HuH-7 (cell line): ENCODE results near the gene XYLT2.

Source experiments
- DNase-seq: peaks from one replicate; pipeline ENCODE4 v3.0.0; 2011; ENCODE audit warnings: low spot score

XYLT2 gene

GRCh38 chr17:50363217-50364060 is 17.5 kb downstream of the XYLT2 start:
- no peak for DNase-seq

DNA sequence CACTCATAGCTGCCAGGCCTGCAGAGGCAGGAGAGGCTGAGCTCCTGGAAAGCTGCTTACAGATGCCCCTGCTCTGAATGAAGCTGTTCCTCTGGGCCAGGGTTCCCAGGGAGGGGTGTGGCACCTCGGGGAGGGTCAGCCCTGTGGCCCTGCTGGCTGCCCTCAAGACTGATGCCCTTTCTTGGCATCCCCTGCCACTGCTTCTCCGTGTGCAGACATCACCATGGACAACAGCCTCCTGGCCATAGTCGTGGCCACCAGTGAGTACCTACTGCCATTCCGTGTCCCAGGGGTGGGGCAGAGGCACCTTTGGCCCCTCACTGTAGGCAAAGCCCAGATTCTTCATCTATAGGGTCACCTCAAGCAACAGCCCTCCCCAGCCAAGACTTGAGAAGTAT is 18.1 kb downstream of the XYLT2 start:
- DNase-seq, result no peak

- DNase-seq, result no peak
Measured at GRCh38 chr17:50364715-50365114, 18.8 kb downstream of the XYLT2 start.

- DNase-seq, result no peak
Measured at GRCh38 chr17:50365165-50365564, 19.2 kb downstream of the XYLT2 start.

DNA sequence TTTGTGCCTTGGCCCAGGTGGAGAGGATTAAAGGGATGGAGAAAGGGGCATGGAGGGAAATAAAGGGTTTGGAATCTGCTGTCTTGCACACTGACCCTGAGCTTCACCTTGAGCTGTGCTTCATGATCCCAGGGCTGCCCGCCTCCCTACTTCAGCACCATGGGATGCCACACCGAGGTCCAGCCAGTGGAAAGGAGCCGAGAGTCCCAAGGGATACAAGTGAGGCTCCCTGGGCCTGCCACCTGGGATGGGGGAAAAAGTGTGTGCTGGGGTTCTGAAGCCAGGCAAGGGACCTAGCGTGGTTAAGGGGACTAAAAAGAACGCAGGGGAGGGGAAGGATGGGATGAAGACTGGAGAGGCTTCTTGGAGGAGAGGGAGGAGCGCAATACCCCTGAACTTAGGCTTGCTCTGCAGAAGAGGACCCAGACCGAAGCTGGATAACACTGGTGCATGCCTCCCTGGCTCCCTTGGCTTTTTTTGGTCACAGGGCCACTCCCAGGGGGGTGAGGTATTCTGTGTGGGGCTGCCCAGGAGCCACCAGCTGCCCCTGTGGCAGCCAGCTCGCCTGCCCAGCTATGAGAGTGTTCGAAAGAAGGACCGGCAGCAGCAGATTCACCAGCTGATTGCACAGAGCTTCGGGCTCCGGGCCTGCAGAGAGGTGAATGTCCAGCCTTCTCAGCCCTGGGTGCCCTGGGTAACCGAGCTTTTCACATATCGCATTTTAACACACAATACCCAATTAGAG is 19.9 kb downstream of the XYLT2 start:
- DNase-seq, result no peak

- DNase-seq, result no peak
Measured at GRCh38 chr17:50367401-50367800, 21.5 kb downstream of the XYLT2 start.

DNA sequence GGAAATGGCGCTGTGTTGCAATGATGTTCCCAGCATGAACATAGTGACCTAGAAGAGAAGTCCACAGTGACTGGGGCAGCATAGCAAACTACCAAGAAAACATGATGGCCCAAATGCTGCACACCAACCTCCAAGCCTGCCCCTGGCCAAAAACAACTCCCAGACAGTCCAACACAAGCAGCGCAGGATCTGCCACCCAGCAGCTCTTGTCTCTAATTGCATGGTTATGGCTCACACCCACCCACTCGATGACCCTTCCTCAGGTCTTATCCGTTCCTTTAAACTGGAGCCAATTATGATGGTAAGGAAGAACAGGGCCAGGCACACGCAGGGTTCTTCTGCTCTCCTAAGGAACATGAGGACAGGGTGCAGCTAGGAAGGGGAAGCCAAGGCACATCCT is 24.1 kb downstream of the XYLT2 start:
- DNase-seq, result no peak

DNA sequence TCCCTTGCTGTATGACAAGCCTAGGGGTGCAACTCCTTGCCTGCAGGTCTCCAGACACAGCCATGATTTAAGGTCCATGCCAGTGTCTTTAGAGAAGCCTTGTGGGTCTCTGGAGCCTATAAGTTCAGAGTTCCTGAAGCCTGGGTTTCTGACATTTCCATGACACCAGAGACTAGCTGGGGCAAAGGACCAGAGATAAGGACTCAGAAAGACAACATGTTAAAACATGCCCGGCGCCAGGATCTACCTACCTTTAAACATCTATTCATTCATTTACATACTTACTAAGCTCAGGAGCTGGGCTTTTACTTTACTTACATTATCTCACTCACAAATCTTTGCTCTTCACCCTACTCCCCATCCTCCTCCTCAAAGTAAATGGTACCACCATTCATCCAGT is 25.6 kb downstream of the XYLT2 start:
- no peak for DNase-seq

- no peak for DNase-seq
Measured at GRCh38 chr17:50372222-50372757, 26.4 kb downstream of the XYLT2 start.

DNA sequence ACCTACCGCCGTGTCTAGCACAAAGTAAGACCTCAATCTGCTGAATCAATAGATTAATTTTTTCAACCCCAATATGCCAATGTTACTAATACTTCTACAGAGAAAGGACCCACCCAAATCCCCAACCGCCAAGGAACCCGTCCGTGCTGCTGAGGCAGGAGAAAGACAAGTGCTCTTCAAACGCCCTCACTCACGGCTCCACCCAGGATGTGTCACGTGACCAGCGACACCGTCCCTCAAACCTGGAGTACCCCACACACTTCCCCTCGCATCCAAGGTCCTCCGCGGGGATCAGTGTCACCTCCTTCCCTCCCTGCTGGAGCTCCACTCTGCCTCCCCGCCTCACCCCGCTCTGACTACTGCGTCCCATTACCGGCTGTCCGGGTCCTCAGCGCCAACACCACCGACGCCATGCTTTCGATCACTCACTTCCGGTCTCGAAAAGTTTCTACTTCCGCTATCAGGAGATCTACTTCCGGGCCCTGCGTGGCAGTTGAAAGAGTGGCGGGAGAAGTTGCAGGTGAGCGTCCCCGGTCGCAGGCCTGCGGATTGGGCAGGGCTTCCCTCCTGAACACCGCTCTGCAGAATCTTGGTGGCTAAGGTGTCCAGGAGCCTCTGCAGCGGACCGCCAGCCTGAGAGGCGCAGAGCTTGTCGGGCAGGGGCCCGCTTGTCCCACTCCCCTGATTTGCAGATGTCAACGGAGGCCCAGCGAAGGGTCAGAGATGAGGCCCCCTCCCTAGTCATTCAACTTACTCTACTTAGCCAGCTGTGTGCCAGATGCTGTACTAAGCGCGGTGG is 27.0 kb downstream of the XYLT2 start, which contains the start of the genes EME1 and MRPL27:
Gene EME1 (plus strand): TSS at position 472 of the 799 bp plus-strand sequence. CDS start 1,980 bp downstream, outside the sequence.
Gene MRPL27 (minus strand): TSS at position 427 of the 799 bp plus-strand sequence. CDS start 14 bp downstream, at position 413.
- DNase-seq, result peak; percentile 85

- DNase-seq, result no peak
Measured at GRCh38 chr17:50373705-50374104, 27.8 kb downstream of the XYLT2 start.

- DNase-seq, result no peak
Measured at GRCh38 chr17:50375858-50376538, 30.1 kb downstream of the XYLT2 start.

GRCh38 chr17:50379351-50380132 is 33.6 kb downstream of the XYLT2 start:
- no peak for DNase-seq

GRCh38 chr17:50380369-50381259 is 34.7 kb downstream of the XYLT2 start:
- DNase-seq, result no peak

DNA sequence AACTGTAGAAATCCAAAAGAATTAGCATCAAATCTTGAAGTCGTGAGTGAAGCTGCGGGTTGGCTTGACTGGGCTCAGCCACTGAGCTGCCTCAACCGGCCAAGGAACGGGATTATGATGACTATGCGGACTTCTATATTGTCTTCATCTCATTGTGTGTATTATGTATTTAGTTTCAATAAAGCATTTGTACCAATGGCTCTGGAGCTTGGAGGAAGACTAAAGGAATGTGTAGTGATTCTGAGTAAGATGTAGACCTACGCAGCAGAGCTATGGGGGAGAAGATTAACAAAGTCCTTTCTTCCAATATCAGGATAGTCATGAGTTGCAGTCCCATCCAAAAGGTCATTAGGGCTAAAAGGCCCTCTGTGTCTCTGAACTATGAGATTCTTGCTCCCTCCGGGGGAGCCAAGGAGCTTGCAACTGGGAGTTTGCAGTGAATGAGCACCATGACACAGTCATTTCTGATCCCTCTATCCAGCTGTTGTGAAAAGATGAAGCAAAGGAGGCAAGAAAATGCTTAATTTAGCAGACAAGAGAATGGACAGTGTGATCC is 35.4 kb downstream of the XYLT2 start:
- no peak for DNase-seq

- DNase-seq, result no peak
Measured at GRCh38 chr17:50381920-50382319, 36.0 kb downstream of the XYLT2 start.

DNA sequence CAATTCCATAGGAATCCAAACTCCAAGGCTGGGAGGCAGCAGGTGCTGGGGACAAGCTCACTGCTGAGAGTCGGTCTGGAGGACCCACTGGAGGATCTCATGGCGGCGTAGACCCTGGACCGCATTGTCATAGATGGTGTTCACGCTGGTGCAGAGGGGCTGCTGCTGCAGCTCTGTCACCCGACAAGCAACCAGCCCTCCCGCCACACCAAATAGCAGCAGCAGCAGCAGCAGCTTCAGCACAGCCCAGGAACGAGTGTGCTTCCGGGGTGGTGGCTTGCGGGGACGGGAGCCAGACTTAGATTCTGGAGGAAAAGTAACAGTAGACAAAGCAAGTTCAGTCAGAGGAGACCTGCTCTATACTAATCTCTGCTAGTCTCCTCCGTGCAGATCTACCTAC is 37.0 kb downstream of the XYLT2 start:
- DNase-seq, result no peak

- DNase-seq, result no peak
Measured at GRCh38 chr17:50386510-50386909, 40.6 kb downstream of the XYLT2 start.

GRCh38 chr17:50388728-50389127 is 42.8 kb downstream of the XYLT2 start:
- DNase-seq, result no peak
